ENCODE data around the gene CYLD. TPM values are rescaled to one million over a fixed set of nuclear protein-coding genes. Genes with fewer than 3 reads are reported as not detected.
A peak's percentile ranks its signal among the peaks of the same experiment; 100 is the strongest.

Gene CYLD
- total RNA-seq, 1 experiment from 2014 or later = 10.1 TPM

GRCh38 chr16:50778284-50779163 is 36.6 kb downstream of the CYLD start:
- ATAC-seq (no peak), DNase-seq (ENCODE audit: low read depth, low spot score) (no peak)
- TF ChIP-seq POLR2AphosphoS5 (IDR thresholded peaks at IDR 0.05; ENCODE audit: low read depth, low read length) (no peak), REST (IDR thresholded peaks at IDR 0.05; ENCODE audit: insufficient read depth in 1 of 2, low read depth in 2 of 2, low read length in 1 of 2) (no peak), CTCF (IDR thresholded peaks at IDR 0.05) (no peak)
- no peaks in the 10 kb centered on the region; the same call in 1 of the 2 replicates for H3K36me3 ChIP-seq (ENCODE audit: control insufficient read depth, insufficient read depth, low read length)
- intact Hi-C loops (cut with micrococcal nuclease; ENCODE audit: unreplicated experiment) (no loop called here), in situ Hi-C loops (cut with HindIII; ENCODE audit: low pct_unique_long_range_greater_than_20kb, low sequenced_read_pairs) (no loop called here)
- no TSS peak for BruUV-seq (replicated peaks)
- CTCF ChIA-PET = no interaction called here
- H3K9me3 ChIP-seq (ENCODE audit: control insufficient read depth, insufficient read depth, low read depth, low read length) = no peaks in the 10 kb centered on the region
- no peak overlapping the region for H3K27ac ChIP-seq (ENCODE audit: low read length)
- H3K4me3 ChIP-seq (ENCODE audit: low read depth in 2 of 2, low read length in 2 of 2) = no peak overlapping the region
- H3K27me3 ChIP-seq (ENCODE audit: control insufficient read depth, insufficient read depth, low read length) = no peaks in the 10 kb centered on the region
- POLR2A ChIA-PET = no interaction called here
- no peaks in the 10 kb centered on the region for H3K4me1 ChIP-seq (ENCODE audit: control insufficient read depth, insufficient read depth, low read length)

GRCh38 chr16:50781043-50781442 is 39.2 kb downstream of the CYLD start:
- CTCF ChIA-PET = no interaction called here
- no TSS peak for BruUV-seq (replicated peaks)
- Histone ChIP-seq H3K4me3 (ENCODE audit: low read depth in 2 of 2, low read length in 2 of 2) (no peak overlapping the region), H3K36me3 (ENCODE audit: control insufficient read depth, insufficient read depth, low read length) (no peaks in the 10 kb centered on the region; the same call in 1 of the 2 replicates), H3K9me3 (ENCODE audit: control insufficient read depth, insufficient read depth, low read depth, low read length) (no peaks in the 10 kb centered on the region), H3K4me1 (ENCODE audit: control insufficient read depth, insufficient read depth, low read length) (no peaks in the 10 kb centered on the region), H3K27me3 (ENCODE audit: control insufficient read depth, insufficient read depth, low read length) (no peaks in the 10 kb centered on the region), H3K27ac (ENCODE audit: low read length) (no peak overlapping the region)
- ATAC-seq (no peak), DNase-seq (ENCODE audit: low read depth, low spot score) (no peak)
- POLR2A ChIA-PET = no interaction called here
- TF ChIP-seq SIN3A (IDR thresholded peaks at IDR 0.05; ENCODE audit: borderline replicate concordance, insufficient read depth, low read depth, low read length) = no peak
- TF ChIP-seq REST (IDR thresholded peaks at IDR 0.05; ENCODE audit: insufficient read depth in 1 of 2, low read depth in 2 of 2, low read length in 1 of 2) = no peak
- TF ChIP-seq CTCF (IDR thresholded peaks at IDR 0.05) = peak; percentile 28; the same call in 1 of the 2 replicates
- intact Hi-C loops (cut with micrococcal nuclease; ENCODE audit: unreplicated experiment) = no loop called here
- in situ Hi-C loops (cut with HindIII; ENCODE audit: low pct_unique_long_range_greater_than_20kb, low sequenced_read_pairs) = no loop called here

Data from Panc1 (cell line).